T-cell (primary cell): ENCODE measurements around the gene SOX13. TPM values are rescaled to one million over a fixed set of nuclear protein-coding genes. Genes with fewer than 3 reads are reported as not detected.

Source experiments
- ATAC-seq, 4 experiments: fragments of 200-7000 bp in 3 of 4; fragments of 150-1000 bp in 1 of 4; cut with Tn5 transposase; replicated peaks in 1 of 4; 1 replicate in 3 of 4; 2 replicates in 1 of 4; pipeline ENCODE4 v1.10.0; 2021; ENCODE audit warnings: moderate library complexity in 3 of 4, mild to moderate bottlenecking in 2 of 4, moderate number of reproducible peaks in 1 of 4
- CTCF ChIA-PET, 2 donors: fragments of 300-600 bp; sonication (Branson Sonifier 250); formaldehyde crosslinking; loops; one replicate each; lab custom pipeline; 2022; ENCODE audit warnings: antibody characterized with exemption in 2 of 2; lab: Charles Lee
- POLR2A ChIA-PET, 2 donors: fragments of 300-600 bp; sonication (Branson Sonifier 250); formaldehyde crosslinking; loops; one replicate each; lab custom pipeline; 2022; ENCODE audit warnings: antibody characterized with exemption in 2 of 2; lab: Charles Lee
- DNase-seq, 35 experiments: peaks; one replicate each; pipeline versions ENCODE4 v3.0.0 to v3.0.0-alpha.2; 2013 to 2023
- H3K27ac ChIP-seq: one replicate; pipeline ENCODE4 v1.5.1; 2013; ENCODE audit warnings: low read length
- H3K27me3 ChIP-seq, 2 experiments: replicated peaks in 1 of 2; 1 replicate in 1 of 2; 2 replicates in 1 of 2; pipeline versions ENCODE4 v1.6.1 to v1.7.0; 2013; ENCODE audit warnings: low read length in 1 of 2, mixed read lengths in 1 of 2; ENCODE audit not compliant: control insufficient read depth in 2 of 2, insufficient read depth in 2 of 2; ENCODE audit errors: extremely low read depth in 1 of 2
- H3K36me3 ChIP-seq, 2 donors: 1 replicate in 1 of 2; 2 replicates in 1 of 2; pipeline versions ENCODE4 v1.6.1 to v1.7.0; 2013; ENCODE audit warnings: low read length in 1 of 2; ENCODE audit not compliant: control insufficient read depth in 2 of 2, insufficient read depth in 1 of 2; ENCODE audit errors: extremely low read depth in 1 of 2
- H3K4me1 ChIP-seq, 2 experiments: 1 replicate in 1 of 2; 2 replicates in 1 of 2; pipeline versions ENCODE4 v1.6.1 to v1.7.0; 2013; ENCODE audit warnings: low read length in 2 of 2, mixed read lengths in 1 of 2; ENCODE audit not compliant: insufficient read depth in 2 of 2, control insufficient read depth in 1 of 2; ENCODE audit errors: extremely low read depth in 1 of 2
- H3K4me3 ChIP-seq, 2 donors: 1 replicate in 1 of 2; 2 replicates in 1 of 2; pipeline versions ENCODE4 v1.5.1 to v1.7.0; 2013; ENCODE audit warnings: mild to moderate bottlenecking in 2 of 2, low read length in 1 of 2, moderate library complexity in 1 of 2; ENCODE audit not compliant: control insufficient read depth in 1 of 2; ENCODE audit errors: extremely low read depth in 1 of 2
- H3K9me3 ChIP-seq: 2 replicates; pipeline ENCODE4 v1.7.0; 2013
- H3K27ac Mint-ChIP-seq, 2 donors: one replicate each; pipeline ENCODE4 v1.8.0; 2020 to 2021; ENCODE audit warnings: mild to moderate bottlenecking in 2 of 2, mixed read lengths in 2 of 2
- H3K27me3 Mint-ChIP-seq, 2 donors: one replicate each; pipeline ENCODE4 v1.8.0; 2021 to 2022; ENCODE audit warnings: mixed read lengths in 2 of 2
- H3K36me3 Mint-ChIP-seq: one replicate; pipeline ENCODE4 v1.8.0; 2021; ENCODE audit warnings: mixed read lengths
- H3K4me1 Mint-ChIP-seq, 3 donors: one replicate each; pipeline ENCODE4 v1.8.0; 2020 to 2022; ENCODE audit warnings: mixed read lengths in 3 of 3, mild to moderate bottlenecking in 1 of 3
- H3K4me3 Mint-ChIP-seq, 3 donors: one replicate each; pipeline ENCODE4 v1.8.0; 2020 to 2022; ENCODE audit warnings: mild to moderate bottlenecking in 3 of 3, mixed read lengths in 3 of 3, moderate library complexity in 3 of 3
- H3K9me3 Mint-ChIP-seq, 3 donors: one replicate each; pipeline ENCODE4 v1.8.0; 2020 to 2022; ENCODE audit warnings: mixed read lengths in 3 of 3
- WGBS: methylation state at CpG from one replicate; pipeline ENCODE4 v1.1.5; 2013; ENCODE audit warnings: missing lambda C conversion rate; ENCODE audit not compliant: insufficient coverage; 5-methylcytosine and 5-hydroxymethylcytosine counted together
- total RNA-seq, 35 experiments: library from RNA in 6 of 35; stranded (reverse) in 6 of 35; fragments of 120-200 nt in 1 of 35; gene quantifications; one replicate each; pipeline versions ENCODE4 v1.2.1 to v1.2.4 and lab custom pipeline; 2013 to 2026

The SOX13 gene
- total RNA-seq, 5 donors from 2014 or later (not counting 1 experiment from before 2014, with no cell fraction given) = 3.2 to 9.4 (median 5.2) TPM

- 22% methylated on average over 10 of the region's 14 CpGs for WGBS
- Histone ChIP-seq H3K4me3 (no peak overlapping the region), H3K36me3 (no peaks in the 10 kb centered on the region), H3K4me1 (peaks cover 0 to 56% of the 10 kb centered on the region in 2 experiments), H3K9me3 (no peaks in the 10 kb centered on the region), H3K27ac (peak overlapping the region; percentile 72), H3K27me3 (peaks cover 0 to 6% of the 10 kb centered on the region in 2 experiments)
- peak in 2 of 35 experiments; percentile 18 to 24 for DNase-seq
- CTCF ChIA-PET = interaction anchor here in 1 of 2 donors (0.6 kb wide), 2 partner anchors 11 to 50 kb away, joined by 3 read pairs; no protein-coding TSS in a partner anchor
- Mint-ChIP-seq H3K36me3 (no peaks in the 10 kb centered on the region), H3K4me1 (peaks cover 25 to 53% (median 31%) of the 10 kb centered on the region in 3 donors), H3K4me3 (peak overlapping the region; percentile 6 to 55 (median 38)), H3K27me3 (peaks cover 3 to 4% of the 10 kb centered on the region in 2 donors), H3K27ac (peak overlapping the region; percentile 87 to 92), H3K9me3 (no peaks in the 10 kb centered on the region)
- POLR2A ChIA-PET = no interaction called here
- ATAC-seq = peak; percentile 24 to 66 (median 49)
These were observed 31.6 kb downstream of the SOX13 start for GRCh38 chr1:204104331-204105130.

- Mint-ChIP-seq H3K9me3 (no peaks in the 10 kb centered on the region), H3K4me3 (peak overlapping the region; percentile 6 to 55 (median 38)), H3K4me1 (peaks cover 25 to 53% (median 31%) of the 10 kb centered on the region in 3 donors), H3K36me3 (no peaks in the 10 kb centered on the region), H3K27ac (peak overlapping the region; percentile 87 to 92), H3K27me3 (peaks cover 2 to 4% of the 10 kb centered on the region in 2 donors)
- Histone ChIP-seq H3K27ac (peak overlapping the region; percentile 72), H3K36me3 (no peaks in the 10 kb centered on the region), H3K27me3 (peaks cover 0 to 6% of the 10 kb centered on the region in 2 experiments), H3K4me3 (no peak overlapping the region), H3K9me3 (no peaks in the 10 kb centered on the region), H3K4me1 (peaks cover 0 to 56% of the 10 kb centered on the region in 2 experiments)
- ATAC-seq (peak in 1 of 4 experiments; percentile 5), DNase-seq (no peak)
- ChIA-PET POLR2A (no interaction called here), CTCF (no interaction called here)
- whole genome bisulfite sequencing = 67% methylated on average over 2 of the region's 6 CpGs
These were observed 32.2 kb downstream of the SOX13 start for GRCh38 chr1:204105131-204105515.

GRCh38 chr1:204106825-204107224 is 33.9 kb downstream of the SOX13 start:
- Mint-ChIP-seq H3K4me3 (no peak overlapping the region), H3K27ac (peak overlapping the region in 1 of 2 donors; percentile 27), H3K9me3 (no peaks in the 10 kb centered on the region), H3K27me3 (peaks cover 0 to 4% of the 10 kb centered on the region in 2 donors), H3K4me1 (peaks cover 23 to 50% (median 31%) of the 10 kb centered on the region in 3 donors), H3K36me3 (no peaks in the 10 kb centered on the region)
- Histone ChIP-seq H3K36me3 (no peaks in the 10 kb centered on the region), H3K4me1 (peaks cover 0 to 54% of the 10 kb centered on the region in 2 experiments), H3K27me3 (peaks cover 0 to 6% of the 10 kb centered on the region in 2 experiments), H3K4me3 (no peak overlapping the region), H3K9me3 (no peaks in the 10 kb centered on the region), H3K27ac (no peak overlapping the region)
- ChIA-PET CTCF (no interaction called here), POLR2A (no interaction called here)
- DNase-seq (no peak), ATAC-seq (no peak)
- WGBS = no CpG with 5 or more reads among the region's 1 CpG

- DNase-seq = no peak
- POLR2A ChIA-PET = no interaction called here
These were observed 35.0 kb downstream of the SOX13 start for GRCh38 chr1:204107892-204108291.

GRCh38 chr1:204108312-204109141 is 35.6 kb downstream of the SOX13 start:
- Histone ChIP-seq H3K36me3 (no peaks in the 10 kb centered on the region), H3K27ac (no peak overlapping the region), H3K27me3 (peaks cover 0 to 6% of the 10 kb centered on the region in 2 experiments), H3K9me3 (no peaks in the 10 kb centered on the region), H3K4me3 (no peak overlapping the region), H3K4me1 (peaks cover 0 to 37% of the 10 kb centered on the region in 2 experiments)
- Mint-ChIP-seq H3K4me1 (peaks cover 11 to 35% (median 15%) of the 10 kb centered on the region in 3 donors), H3K36me3 (no peaks in the 10 kb centered on the region), H3K9me3 (no peaks in the 10 kb centered on the region), H3K27ac (peak overlapping the region in 1 of 2 donors; percentile 71), H3K27me3 (peaks cover 0 to 4% of the 10 kb centered on the region in 2 donors), H3K4me3 (no peak overlapping the region)
- CTCF ChIA-PET = interaction anchor here in 1 of 2 donors (0.6 kb wide), 1 partner anchor 379 kb away, joined by 5 read pairs; no protein-coding TSS in a partner anchor
- ATAC-seq (no peak), DNase-seq (no peak)
- POLR2A ChIA-PET = no interaction called here
- 97% methylated on average over 6 of the region's 21 CpGs for WGBS

More at GRCh38 chr1:204107892-204108291, 35.0 kb downstream of the SOX13 start:
- Mint-ChIP-seq H3K4me1 (peaks cover 13 to 41% (median 21%) of the 10 kb centered on the region in 3 donors), H3K27me3 (peaks cover 0 to 4% of the 10 kb centered on the region in 2 donors), H3K27ac (no peak overlapping the region), H3K9me3 (no peaks in the 10 kb centered on the region), H3K36me3 (no peaks in the 10 kb centered on the region), H3K4me3 (no peak overlapping the region)
- no CpG with 5 or more reads among the region's 2 CpGs for WGBS
- H3K27ac ChIP-seq = no peak overlapping the region
- peaks cover 0 to 6% of the 10 kb centered on the region in 2 experiments for H3K27me3 ChIP-seq
- CTCF ChIA-PET = no interaction called here
- H3K36me3 ChIP-seq = no peaks in the 10 kb centered on the region
- no peaks in the 10 kb centered on the region for H3K9me3 ChIP-seq
- peaks cover 0 to 44% of the 10 kb centered on the region in 2 experiments for H3K4me1 ChIP-seq
- no peak for ATAC-seq
- H3K4me3 ChIP-seq = no peak overlapping the region
